Stimulated activated CD8-positive, alpha-beta memory T cell treated with anti-CD3 and anti-CD28 coated beads, Interleukin-12 subunit alpha, Interleukin-12 subunit beta, amount 100 ng/mL, for 24 hours (primary cell): ENCODE data around the gene APC2.
"Not testable (repeated sequence)": the region's sequence is repeated elsewhere in the genome, so short reads cannot be mapped to it uniquely, and the experiment has no call there.

Source experiments
- DNase-seq: peaks from one replicate; pipeline ENCODE4 v3.0.0-alpha.2; 2020; ENCODE audit errors: extremely low read depth

Gene APC2

DNA sequence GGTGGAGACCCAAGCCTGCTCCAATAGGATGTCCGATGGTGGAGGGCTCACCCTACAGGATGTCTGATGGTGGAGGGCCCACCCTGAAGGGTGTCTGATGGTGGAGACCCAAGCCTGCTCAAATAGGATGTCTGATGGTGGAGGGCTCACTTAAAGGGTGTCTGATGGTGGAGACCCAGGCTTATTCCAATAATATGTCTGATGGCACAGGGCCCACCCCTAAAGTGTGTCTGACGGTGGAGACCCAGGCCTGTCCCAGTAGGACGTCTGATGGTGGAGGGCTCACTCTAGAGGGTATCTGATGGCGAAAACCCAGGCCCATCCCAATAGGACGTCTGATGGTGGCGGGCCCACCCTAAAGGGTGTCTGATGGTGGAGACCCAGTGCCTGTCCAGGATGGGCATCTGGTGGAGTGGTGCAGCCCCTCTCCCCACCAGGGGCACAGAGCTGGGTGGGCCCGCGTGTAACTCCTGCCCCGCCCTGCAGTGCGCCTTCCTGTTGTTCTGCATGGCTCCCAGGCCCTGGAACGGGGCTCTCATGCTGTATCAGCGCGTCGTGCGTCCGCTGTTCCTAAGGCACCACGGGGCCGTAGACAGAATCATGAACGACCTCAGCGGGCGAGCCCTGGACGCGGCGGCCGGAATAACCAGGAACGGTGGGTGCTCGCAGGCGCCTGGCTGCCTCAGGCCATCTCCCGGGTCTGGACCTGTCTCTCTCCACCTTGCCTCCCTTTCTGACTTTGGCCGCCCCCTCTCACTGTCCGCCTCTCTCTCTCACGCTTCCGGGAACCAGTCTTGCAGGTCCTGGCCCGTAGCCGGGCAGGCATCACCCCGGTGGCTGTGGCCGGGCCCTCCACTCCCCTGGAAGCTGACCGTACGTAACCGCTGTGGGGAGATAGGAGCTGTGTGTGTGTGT is 46.1 kb downstream of the APC2 start:
- DNase-seq: no peak

DNA sequence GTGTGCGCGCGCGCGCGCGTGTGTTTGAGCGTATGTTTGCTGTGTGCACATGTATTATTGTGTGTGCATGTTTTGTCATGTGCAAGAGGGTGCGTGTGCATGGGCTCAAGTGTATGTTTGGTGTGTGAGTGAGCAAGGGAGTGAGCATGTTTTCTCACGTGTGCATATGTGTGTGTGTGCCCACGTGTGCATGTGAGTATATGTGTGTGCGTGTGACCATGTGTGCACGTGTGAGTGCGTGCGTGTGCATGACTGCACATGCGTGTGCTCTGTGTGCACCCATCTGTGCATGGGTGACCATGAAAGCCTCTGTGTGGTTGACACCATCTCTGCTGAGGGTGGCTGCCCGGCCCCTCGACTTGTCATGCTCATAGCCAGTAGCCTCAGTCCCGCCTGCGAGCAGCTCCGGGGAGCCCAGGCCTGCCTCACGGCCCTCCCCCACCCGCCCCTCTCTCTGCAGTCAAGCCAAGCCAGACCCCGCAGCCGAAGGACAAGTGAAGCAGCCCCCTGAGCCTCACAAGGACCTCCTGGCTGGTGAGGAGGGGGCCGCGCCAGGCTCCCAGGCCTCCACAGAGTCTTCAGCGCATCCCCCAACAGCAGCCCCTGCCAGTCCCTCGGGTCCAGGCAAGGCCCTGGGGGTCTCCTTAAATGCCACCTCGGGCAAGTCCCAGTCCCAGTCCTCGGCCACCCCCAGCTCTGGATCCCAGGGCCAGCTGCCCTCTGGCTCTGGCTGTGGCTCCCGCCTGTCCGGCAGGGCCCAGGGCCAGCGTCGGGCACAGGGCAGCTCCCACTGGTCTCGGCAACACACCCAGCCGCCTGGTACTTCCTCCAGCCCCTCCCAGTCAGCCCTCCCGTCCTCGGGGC is 47.0 kb downstream of the APC2 start:
- DNase-seq: no peak

DNA sequence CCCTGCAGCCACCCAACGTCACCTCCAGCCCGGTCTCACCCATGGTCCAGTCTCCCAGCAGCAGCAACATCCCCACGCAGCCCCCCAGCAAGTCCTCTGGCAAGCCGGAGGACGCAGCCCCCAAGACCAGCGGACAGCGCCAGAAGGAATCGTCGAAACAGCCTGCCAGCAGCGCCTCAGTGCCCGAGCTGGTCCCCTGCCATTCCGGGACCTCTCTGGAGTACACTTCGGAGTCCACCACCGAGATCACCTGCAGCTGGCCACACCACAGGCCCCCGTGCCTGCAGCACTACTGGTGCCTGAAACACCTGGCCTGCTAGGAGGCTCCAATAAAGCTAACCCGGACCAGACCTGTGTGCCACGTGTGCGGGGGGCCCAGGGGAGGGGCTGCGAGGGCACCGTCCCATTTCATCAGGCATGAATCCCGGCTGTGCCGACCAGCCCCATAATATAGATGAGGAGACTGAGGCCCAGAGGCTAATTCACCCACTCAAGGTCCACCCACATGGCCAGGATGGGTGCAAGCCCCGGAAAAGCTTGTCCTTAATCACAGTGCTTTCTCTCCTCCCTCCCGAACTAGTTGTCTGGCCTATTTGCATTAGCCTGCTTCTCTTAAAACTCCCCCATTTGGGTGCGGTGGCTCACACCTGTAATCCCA is 47.8 kb downstream of the APC2 start:
- DNase-seq: no peak

DNA sequence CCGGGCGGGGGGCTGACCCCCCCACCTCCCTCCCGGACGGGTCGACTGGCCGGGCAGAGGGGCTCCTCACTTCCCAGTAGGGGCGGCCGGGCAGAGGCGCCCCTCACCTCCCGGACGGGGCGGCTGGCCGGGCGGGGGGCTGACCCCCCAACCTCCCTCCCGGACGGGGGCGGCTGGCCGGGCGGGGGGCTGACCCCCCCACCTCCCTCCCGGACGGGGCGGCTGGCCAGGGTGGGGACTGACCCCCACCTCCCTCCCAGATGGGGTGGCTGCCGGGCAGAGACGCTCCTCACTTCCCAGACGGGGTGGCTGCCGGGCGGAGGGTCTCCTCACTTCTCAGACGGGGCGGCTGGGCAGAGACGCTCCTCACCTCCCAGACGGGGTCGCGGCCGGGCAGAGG is 49.3 kb downstream of the APC2 start:
- DNase-seq: not testable (repeated sequence)

DNA sequence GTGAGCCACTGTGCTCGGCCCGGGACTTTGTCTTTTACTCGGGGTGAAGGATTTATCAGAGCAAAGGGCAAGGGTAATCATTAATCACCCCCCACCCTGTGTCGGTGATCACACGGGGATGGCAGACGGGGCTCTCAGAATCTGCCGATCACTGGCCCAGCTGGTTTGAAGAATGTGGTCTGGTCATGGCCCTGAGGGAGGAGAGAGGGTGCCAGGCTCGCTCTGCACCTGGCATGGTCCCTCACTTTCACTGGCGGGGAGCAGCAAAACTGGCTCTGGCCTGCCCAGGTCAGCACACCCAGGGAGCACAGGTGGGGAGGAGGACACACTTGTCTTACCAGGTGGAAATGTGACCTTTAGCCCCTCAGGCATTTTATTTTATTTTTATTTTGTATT is 51.3 kb downstream of the APC2 start:
- no peak for DNase-seq

DNA sequence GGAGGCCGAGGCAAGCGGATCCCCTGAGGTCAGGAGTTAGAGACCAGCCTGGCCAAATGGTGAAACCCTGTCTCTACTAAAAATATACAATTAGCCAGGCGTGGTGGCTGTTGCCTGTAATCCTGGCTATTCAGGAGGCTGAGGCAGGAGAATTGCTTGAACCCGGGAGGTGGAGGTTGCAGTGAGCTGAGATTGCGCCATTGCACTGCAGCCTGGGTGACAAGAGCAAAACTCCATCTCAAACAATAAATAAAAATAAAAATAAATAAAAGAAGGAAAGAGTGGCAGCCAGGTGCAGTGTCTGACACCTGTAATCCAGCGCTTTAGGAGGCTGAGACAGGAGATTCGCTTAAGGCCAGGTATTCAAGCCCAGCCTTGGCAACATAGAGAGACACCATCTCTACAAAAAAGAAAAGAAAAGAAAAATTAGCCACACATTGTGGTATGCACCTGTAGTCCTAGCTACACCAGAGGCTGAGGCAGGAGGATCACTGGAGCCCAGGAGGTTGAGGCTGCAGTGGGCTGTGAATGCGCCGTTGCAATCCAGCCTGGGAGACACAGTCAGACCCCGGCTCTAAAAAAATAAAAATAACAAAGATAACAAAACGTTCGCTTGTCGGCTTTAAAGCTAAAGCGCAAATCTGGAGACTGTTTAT is 52.6 kb downstream of the APC2 start:
- no peak for DNase-seq

DNA sequence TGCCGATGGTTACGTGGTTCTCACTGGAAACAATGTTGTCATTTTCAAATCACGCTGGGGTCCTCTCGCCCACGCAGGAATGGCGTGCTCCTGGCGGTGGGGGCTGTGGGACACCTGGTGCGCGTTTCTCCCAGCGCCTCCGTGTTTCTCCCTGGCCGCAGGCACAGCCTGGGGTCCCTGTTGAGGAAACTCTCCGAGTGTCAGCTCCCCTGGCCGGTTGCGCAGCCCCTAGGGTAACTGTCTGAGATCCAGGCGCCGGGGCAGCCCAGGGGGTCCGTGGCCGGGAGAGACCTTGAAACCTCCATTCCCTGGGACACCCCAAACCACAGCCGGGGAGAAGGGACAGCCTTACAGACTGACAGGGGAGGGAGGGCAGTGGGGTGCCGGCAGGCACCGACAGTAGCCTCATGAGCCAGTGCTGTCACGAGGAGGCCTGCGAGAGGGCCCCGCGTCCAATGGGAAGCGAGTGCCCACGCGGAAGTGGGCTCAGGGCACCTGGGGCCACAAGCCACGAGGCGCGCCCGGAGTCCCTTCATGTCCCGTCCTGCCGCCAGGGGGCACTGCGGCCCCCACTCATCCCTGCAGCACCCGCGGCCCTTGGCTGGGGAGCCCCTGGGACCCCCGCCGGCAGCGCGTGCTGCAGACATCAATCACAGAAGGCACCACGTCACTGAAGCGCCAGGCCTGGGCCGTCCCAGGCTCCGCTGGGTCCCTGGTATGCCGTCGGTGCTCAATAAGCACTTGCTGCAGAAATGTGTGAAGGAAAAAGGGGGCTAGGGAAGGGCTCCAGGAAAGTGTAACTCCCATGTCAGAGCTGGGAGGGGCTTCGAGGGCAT is 53.4 kb downstream of the APC2 start:
- no peak for DNase-seq

DNA sequence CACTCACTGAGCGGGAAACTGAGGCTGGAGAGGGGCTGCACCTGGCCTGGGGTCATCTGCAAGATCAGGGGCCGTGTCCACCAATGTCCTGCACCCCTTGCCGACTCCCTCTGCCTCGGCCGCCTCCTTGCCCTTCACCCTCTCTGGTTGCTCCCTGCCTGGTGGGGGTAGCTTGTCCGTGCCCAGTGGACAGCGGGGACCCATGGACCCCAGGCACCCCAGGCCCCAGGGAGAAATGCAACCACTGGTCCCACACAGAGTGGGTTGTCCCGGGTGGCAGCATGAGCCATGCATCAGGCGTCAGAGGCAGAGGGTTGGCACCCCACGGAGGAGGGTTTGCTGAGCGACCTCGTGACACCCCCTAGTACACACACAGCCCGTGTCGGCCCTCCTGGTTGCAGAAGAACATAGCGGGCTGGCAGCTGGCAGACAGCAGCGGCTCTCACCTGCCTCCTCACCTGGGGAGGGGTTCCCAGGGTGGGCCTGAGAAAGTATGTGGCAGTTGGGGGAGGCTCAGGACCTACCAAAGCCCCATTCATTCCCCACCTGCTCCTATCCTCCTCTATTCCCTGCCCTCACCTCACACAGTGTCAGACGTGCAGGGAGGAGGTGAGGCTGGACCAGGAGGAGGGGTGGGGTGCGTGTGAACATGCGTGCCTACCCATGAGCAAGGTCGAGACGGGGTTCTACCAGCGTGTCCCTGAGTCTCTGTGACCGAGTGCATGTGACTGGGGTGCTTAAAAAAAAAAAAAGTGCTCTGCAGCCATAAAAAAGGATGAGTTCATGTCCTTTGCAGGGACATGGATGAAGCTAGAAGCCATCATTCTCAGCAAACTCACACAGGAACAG is 54.2 kb downstream of the APC2 start:
- no peak for DNase-seq

DNA sequence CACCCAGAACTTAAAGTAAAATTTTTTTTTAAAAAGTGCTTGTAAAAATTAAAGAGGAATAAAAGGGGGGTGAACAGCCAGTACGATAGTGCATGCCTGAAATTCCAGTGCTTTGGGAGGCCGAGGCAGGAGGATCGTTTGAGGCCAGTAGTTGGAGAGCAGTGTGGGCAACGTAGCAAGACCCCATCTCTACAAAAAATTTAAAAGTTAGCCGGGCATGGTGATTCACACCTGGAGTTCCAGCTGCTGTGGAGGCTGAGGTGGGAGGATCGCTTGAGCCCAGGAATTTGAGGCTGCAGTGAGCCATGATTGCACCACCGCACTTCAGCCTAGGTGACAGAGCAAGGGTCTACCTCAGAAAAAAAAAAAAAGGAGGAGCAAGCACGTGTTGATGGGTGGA is 55.1 kb downstream of the APC2 start:
- no peak for DNase-seq

DNA sequence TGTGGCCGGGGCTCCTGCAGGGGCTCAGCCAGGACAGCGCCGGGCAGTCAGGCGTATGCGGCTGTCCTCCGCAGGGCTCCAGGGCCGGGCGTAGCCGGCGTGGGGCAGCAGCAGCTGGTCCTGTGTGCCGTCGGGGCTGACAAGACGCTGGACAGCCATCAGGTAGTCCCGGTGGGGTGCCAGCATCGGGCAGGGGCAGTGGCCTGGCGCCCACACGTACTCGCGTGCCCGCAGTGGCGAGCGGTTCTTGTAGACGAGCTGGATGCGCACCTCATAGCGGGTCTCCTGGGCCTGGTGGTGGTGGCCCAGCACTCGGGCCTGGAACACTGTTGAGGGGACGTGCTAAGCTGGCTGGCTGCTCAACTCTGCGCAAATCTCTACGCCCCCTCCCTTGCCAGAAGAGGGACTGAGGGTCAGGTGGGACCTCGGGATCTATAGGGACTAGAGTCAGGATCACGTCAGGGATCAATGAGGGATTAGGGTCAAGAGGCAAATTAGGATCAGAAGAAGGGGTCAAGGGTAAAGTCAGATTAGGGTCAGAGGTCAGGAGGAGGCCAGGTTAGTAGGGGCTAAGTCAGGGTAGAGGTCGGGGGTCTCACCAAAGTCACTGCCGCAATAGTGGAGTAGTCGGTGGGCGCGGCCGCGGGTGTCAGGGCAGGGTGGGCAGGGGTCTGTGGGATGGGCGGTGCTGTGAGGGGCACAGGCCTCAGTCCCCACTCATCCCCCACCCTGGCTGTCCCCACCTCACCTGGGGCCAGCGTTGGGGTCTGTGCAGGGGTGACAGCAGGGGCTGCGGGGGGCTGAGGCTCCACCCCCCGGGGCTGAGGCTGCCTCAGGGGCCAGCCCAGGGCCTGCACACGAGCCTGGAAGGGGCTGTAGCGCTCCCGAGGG is 56.3 kb downstream of the APC2 start:
- DNase-seq: no peak

DNA sequence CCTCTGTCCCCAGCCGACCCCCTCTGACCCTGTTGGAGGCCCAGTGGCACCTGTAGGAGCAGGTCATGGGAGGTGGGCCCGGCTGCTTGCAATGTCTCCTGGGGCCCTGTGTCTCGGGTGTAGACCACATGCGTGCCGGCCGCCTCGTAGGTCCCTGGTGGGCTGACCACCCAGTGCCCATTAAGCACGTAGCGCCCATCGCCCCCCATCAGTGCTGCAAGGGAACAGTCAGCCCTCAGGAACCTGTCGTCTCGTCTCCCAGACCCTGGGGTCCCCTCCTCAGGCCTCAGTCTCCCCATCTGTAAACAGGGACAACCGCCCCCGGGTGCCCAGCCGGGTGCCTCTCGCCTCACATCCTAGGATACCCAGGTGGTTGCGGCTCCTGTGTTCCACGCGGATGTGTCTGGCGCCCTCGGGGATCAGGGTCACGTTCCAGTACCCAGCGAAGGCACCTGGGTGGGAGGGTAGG is 57.3 kb downstream of the APC2 start:
- no peak for DNase-seq

DNA sequence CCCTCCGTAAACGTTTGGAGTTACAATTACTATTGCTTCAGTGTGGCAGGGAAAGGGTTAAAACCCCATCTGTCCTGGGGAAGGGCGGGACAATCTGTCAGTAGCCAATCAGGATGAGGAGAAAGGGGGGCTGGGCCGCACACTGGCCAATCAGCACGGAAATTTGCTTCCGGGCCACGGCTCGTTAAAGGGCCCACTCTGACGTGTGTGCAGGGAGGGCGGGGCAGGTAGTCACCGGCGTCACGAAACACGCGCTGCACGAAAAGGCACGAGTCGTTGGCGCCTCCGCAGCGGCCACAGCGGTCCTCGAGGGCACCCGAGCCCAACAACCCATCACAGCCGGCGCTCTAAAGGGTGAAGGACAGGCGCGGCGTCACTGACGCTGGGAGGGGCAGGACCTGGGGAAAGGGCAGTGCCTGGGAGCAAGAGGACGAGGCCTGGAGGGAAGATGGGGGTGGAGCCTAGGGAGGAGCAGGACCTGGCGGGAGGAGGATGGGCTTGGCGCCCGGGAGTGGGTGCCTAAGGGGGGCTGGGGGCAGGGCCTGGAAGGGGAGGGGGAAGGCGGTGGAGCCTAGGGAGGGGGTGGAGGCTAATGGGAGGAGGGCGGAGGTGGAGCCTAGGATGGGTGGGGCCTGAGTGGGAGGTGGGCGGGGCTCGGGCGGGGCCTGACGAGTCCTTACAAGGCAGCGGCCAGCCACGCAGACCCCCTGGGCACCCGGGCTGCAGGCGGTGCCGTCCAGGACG is 58.0 kb downstream of the APC2 start:
- DNase-seq: peak; percentile 72

DNA sequence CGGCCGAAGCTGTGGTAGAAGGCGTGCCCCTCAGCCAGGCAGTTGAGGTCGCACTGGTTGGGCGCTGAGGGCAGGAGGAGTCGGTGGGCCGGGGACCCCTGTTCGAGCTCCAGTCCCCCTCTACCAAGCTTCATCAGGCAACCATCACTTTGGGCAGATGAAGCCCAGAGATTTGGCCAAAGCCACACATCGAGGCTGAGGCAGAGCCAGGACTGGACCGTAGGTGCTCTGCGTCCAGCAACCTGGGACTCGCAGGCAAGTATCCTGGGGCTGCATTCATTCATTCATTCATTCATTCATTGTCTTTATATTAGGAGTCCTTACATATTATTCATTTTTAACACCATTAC is 58.6 kb downstream of the APC2 start:
- no peak for DNase-seq

DNA sequence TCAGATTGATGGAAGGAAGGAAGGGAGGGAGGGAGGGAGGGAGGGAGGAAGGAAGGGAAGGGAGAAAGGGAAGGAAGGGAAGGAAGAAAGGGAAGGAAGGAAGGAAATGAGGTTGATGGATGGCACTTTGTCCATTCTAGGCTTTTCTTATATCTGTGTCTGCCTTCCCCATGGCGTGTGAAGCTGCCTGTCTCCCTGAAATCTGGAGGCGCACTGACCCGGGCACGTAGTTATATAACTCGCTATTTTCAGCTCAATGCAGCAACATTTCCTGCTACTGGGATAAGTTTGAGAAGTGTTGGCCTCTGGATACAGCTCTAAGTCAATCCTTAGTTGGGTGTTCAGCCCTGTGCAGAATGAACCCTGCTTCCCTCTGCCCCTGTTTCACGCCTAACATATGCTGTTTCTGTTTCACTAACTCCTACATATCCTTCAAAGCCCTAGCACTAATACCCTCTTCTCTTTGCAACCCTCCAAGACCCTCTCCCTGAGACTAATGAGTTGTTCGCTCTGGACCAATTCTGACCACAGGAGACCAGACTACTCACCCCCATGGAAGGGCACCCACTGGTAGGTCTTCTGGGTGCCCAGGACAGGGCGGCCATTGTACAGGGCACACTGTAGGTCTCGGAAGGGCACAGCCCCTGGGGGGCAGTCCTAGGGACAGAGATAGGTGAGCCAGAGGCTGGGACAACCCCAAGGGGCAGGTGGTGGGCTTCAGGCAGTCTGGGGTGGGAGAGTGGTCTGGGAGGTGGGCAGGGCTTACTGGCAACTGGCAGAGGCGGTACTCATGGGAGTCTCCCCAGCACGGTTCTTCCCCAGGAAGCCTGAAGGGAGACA is 59.9 kb downstream of the APC2 start:
- no peak for DNase-seq

DNA sequence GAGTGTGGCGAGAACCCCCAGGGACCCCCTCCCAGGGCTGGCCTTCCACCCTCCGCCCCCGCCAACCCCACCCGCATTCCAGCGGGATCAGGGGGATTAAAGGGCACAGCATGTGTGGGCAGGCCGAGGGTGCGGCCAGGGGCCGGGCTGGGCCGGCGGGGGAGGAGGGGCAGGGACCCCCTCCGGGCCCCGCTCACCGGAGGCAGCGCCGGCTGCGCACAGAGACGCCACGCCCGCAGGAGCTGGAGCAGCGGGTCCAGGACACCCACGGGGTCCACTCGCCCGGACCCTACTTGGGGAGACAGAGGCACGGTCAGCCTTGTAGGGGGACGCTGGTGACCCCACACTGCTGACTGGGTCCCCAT is 60.5 kb downstream of the APC2 start:
- DNase-seq: no peak

DNA sequence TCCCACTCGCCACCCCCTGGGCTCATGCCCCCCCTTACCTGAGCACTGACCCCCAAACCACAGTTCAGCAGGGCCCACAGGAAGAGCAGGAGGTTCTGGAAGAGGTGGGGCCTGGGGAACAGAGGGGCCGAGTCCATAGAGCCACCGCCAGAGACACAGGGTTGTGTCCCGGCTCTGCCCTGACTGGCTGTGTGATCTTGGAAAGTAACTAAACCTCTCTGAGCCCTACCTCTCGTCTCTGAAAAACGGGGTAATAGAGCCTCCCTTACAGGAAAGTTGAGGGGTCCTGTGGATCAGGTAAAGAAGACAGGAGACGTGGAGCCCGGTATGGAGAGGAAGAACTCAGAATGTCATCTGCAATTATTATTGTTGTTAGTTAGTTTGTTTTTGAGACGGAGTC is 60.9 kb downstream of the APC2 start:
- no peak for DNase-seq
